GM18508 (cell line): ENCODE results near the gene SLC6A13.

Source experiments
- ATAC-seq: cut with Tn5 transposase; IDR thresholded peaks from one replicate; pipeline ENCODE4 v1.9.1; 2021; ENCODE audit warnings: moderate number of reproducible peaks; ENCODE audit not compliant: insufficient read depth, unreplicated experiment

The SLC6A13 gene

GRCh38 chr12:185576-185955, 77.1 kb downstream of the SLC6A13 start:
- no peak for ATAC-seq

- ATAC-seq: no peak
These were observed 77.6 kb downstream of the SLC6A13 start for GRCh38 chr12:184811-185575.

GRCh38 chr12:182381-182892, 80.2 kb downstream of the SLC6A13 start:
- no peak for ATAC-seq

- ATAC-seq: no peak
These were observed 80.7 kb downstream of the SLC6A13 start for GRCh38 chr12:181921-182320.

- no peak for ATAC-seq
These were observed 82.2 kb downstream of the SLC6A13 start for GRCh38 chr12:180445-180844.

GRCh38 chr12:179885-180284, 82.8 kb downstream of the SLC6A13 start:
- no peak for ATAC-seq

GRCh38 chr12:179131-179884, 83.3 kb downstream of the SLC6A13 start:
- ATAC-seq: no peak

GRCh38 chr12:178829-179109, 83.9 kb downstream of the SLC6A13 start:
- ATAC-seq: no peak

GRCh38 chr12:177980-178828, 84.4 kb downstream of the SLC6A13 start:
- no peak for ATAC-seq

- no peak for ATAC-seq
These were observed 85.2 kb downstream of the SLC6A13 start for GRCh38 chr12:177336-177979.

- ATAC-seq: no peak
These were observed 86.1 kb downstream of the SLC6A13 start for GRCh38 chr12:176321-177181.

GRCh38 chr12:175759-176158, 86.9 kb downstream of the SLC6A13 start:
- no peak for ATAC-seq

- no peak for ATAC-seq
These were observed 87.4 kb downstream of the SLC6A13 start for GRCh38 chr12:175250-175649.

- no peak for ATAC-seq
These were observed 88.0 kb downstream of the SLC6A13 start for GRCh38 chr12:174596-174995.

- ATAC-seq: no peak
These were observed 88.5 kb downstream of the SLC6A13 start for GRCh38 chr12:174124-174523.

GRCh38 chr12:172732-173161, 89.9 kb downstream of the SLC6A13 start:
- ATAC-seq: no peak

GRCh38 chr12:171743-172676, 90.6 kb downstream of the SLC6A13 start:
- ATAC-seq: no peak

- ATAC-seq: no peak
These were observed 91.4 kb downstream of the SLC6A13 start for GRCh38 chr12:171276-171675.
